Activated naive CD4-positive, alpha-beta T cell (primary cell): ENCODE data around the gene CEP43.

Source experiments
- DNase-seq, 4 experiments: peaks; one replicate each; lab custom pipeline; 2025; lab: John Stamatoyannopoulos, UW

CEP43 gene

GRCh38 chr6:166966268-166966667 lies 32.9 kb upstream of the CEP43 start:
- DNase-seq: no peak

DNA sequence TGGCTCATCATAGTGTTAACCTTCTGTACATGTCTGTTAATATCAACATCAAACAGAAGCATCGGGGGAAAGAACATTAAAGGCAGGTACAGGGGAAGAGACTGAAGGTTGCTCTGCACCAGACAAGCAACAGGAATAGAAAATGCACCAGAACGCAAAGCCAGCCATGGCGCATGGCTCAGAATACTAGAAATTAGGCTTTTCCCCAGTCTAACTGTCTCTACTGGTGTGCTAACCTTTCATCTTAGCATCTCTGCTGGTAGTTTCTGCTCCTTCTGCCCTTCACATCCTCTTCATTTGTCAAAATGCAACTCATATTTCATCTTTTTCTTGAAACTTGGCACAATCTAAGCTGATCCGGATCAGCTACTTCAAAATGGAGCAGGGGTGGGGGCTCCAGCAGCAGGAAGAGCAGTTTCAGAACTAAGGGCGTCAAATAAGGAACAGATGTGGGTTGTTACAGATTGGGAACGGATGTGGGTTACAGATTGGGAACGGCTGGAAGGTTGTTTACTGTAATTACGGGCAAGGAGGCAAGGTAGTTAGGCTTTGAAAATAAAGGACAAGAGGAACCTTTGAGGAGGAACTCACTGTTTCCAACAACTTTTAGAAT lies 29.7 kb upstream of the CEP43 start:
- no peak for DNase-seq

DNA sequence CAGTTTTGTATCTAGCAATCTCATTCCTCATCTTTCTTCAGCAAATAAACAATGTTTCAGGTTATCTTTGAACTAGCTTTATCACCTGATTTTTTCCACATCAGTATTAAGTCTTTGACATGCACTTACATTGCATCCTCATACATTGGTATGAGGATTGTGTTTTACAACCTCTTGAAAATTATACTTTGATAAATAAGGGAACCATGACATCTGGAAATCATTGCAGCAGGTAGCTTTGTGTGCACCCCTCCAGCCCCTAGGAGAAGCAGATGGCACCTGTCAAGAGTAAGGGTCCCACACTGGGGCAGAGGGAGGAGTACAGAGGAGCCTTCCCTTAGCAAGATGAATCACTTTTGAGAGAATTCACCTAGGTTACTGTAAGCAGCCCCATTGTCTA lies 29.1 kb upstream of the CEP43 start:
- DNase-seq: no peak

DNA sequence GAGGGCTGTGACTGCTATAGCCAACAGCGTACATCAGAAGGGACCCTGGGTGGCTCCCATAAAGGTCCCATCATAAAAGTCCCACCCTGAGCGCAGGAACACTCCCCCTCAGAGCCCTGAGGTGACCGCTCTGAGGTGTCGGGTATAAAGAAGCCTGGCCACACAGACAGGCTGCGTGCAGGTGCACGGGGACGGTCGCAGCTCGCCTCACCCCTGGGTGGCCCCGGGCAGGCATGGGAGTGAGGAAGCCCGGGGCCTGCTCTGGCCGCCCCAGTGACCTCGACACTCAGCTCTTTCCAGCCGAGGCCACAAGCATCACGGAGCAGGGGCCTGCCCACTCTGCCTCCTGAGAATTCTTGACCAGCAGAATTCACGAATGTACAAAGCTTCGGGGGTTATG lies 28.4 kb upstream of the CEP43 start:
- DNase-seq: no peak

DNA sequence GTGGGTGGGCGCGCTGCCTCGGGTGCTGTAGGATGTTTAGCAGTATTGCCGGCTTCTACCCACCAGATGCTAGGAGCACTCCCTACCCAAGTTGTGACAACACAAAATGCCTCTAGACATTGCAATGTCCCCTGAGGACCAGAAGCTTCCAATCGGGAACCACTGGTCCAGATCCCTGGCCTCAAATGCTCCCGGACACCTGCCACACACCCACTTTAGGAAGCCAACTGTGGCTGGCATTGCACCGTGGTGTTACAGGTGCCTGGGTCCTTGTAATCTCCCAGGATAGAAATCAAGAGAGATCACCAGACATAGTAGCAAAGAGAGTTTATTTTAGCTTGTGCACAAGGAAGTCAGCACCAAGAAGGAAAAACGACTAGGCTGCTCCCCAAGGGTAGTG lies 27.9 kb upstream of the CEP43 start:
- no peak for DNase-seq

- no peak for DNase-seq
Measured at GRCh38 chr6:166972101-166972500, 27.1 kb upstream of the CEP43 start.

GRCh38 chr6:166976636-166977035 lies 22.6 kb upstream of the CEP43 start:
- DNase-seq: no peak

- DNase-seq: no peak
Measured at GRCh38 chr6:166977621-166978525, 21.3 kb upstream of the CEP43 start.

GRCh38 chr6:166980738-166981137 lies 18.5 kb upstream of the CEP43 start:
- no peak for DNase-seq

GRCh38 chr6:166987448-166987847 lies 11.7 kb upstream of the CEP43 start:
- DNase-seq: no peak

DNA sequence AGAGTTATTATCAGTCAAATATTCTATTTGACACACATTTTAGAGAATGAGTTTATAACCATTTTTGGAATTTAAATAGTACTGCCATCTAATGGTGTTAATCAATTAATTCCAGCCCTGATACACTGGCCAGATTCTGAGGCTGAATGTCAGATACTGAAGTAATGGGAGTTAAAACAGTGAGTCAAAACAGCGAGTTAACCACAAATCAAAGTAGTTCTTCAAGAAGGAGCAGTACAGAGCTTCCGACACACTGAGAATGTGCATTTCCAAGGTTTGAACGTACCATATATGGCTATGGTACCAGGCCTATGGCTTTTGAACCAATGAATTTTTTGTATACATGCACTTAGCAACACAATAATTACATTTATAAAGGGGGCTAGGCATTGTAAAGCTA lies 11.3 kb upstream of the CEP43 start:
- DNase-seq: no peak

GRCh38 chr6:166988674-166989201 lies 10.5 kb upstream of the CEP43 start:
- no peak for DNase-seq

GRCh38 chr6:166989427-166990032 lies 9.7 kb upstream of the CEP43 start:
- DNase-seq: peak in 1 of 4 experiments; percentile 47

DNA sequence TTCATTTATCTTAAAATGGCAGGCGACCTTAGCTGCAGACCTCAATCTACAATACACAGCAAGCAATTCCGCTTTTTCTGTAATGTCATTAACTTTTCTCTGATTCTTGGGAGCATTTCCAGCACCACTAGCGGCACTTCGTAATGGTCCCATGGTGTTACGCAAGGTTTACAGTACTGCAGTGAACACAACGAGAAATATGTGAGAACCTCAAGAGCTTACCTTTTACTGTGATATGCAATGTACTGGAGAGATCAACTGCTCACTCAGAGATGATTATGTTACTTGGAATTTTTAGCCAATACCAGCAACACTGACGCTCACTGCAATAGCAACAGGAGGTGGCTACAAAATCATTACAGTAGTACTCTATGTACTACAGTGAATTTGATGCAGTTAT lies 2.8 kb upstream of the CEP43 start:
- DNase-seq: no peak

GRCh38 chr6:166997348-166997747 lies 1.8 kb upstream of the CEP43 start:
- DNase-seq: no peak

- DNase-seq: peak in 1 of 4 experiments; percentile 8
Measured at GRCh38 chr6:166997768-166998255, 1.4 kb upstream of the CEP43 start.

DNA sequence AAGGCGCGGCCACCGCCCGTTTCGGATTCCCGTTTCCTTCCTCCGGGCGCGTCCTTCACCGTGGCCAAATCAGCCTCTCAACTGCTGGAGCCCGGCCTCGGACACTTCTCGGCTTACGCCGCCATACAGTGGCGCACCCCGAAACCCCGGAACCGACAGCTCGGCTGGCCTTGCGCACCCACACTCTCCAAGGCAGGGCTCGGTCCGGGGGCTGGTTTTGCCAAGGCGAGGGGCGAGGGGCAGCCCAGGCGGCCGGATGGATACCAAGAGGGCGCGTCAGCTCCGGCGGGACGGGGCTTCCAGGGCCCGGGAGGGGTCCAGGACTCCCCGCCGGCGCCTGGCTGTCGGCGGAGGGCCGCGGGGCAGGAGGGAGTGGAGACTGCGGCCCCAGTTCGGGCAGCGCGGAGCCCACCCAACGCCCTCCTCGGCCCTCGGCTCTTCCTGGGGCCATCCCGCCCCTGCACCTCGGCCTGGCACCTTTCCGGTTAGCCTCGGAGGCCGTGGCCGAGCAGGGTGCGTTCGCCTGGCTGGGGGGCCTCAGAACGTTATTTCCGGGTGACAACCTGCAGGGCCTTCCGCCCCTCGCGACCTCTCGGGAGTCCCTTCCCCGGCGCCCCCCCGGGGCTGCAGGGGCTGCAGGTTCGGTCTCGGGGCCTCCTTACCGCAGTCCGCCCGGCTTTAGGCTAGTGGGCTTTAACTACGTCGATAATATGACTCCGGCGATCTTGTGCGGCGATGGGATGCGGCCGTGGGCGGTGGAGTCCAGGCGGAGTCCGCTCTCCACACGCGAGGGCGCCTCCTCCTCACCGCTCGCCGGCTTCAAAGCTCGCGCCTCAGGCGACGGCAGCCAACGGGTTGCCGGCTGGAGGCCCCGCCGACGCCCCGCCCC lies 697 bp upstream of the CEP43 start:
- no peak for DNase-seq

- no peak for DNase-seq
Measured at GRCh38 chr6:166999884-167000253, 672 bp downstream of the CEP43 start.

- DNase-seq: no peak
Measured at GRCh38 chr6:167000759-167001158, 1.6 kb downstream of the CEP43 start.

- DNase-seq: no peak
Measured at GRCh38 chr6:167005350-167006159, 6.4 kb downstream of the CEP43 start.

DNA sequence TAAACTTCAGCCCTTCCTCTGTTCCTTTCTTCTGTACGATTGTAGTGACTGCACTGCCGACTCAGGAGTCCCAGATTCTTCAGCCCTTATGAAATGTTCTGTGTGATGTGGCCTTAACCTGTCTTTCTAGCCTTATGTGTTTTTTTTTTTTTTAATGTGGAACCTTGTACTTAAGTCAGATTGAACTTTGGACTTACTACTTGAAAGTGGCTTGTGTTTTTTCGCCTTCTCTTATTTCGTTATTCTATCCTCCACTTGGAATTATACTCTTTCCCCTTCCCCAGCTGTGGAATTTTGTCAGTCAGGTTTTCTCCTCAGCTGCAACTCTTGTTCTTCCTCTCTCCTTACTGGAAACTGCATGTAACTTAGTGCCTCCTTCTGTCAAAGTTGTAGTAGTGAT lies 8.8 kb downstream of the CEP43 start:
- no peak for DNase-seq
